GM12873 (cell line): ENCODE results near the gene PGBD2.

Experiments
- TF ChIP-seq, protein P1 (sequence below): IDR thresholded peaks from 2 replicates; pipeline ENCODE4 v1.5.1; 2012; ENCODE audit warnings: low read depth, mild to moderate bottlenecking, moderate library complexity, low read length, control low read depth; ENCODE audit not compliant: insufficient read depth; ENCODE audit errors: missing control alignments

Gene PGBD2

GRCh38 chr1:248906753-248907661 is 972 bp downstream of the PGBD2 start:
- TF ChIP-seq, protein P1, sequence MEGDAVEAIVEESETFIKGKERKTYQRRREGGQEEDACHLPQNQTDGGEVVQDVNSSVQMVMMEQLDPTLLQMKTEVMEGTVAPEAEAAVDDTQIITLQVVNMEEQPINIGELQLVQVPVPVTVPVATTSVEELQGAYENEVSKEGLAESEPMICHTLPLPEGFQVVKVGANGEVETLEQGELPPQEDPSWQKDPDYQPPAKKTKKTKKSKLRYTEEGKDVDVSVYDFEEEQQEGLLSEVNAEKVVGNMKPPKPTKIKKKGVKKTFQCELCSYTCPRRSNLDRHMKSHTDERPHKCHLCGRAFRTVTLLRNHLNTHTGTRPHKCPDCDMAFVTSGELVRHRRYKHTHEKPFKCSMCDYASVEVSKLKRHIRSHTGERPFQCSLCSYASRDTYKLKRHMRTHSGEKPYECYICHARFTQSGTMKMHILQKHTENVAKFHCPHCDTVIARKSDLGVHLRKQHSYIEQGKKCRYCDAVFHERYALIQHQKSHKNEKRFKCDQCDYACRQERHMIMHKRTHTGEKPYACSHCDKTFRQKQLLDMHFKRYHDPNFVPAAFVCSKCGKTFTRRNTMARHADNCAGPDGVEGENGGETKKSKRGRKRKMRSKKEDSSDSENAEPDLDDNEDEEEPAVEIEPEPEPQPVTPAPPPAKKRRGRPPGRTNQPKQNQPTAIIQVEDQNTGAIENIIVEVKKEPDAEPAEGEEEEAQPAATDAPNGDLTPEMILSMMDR: no peak

DNA sequence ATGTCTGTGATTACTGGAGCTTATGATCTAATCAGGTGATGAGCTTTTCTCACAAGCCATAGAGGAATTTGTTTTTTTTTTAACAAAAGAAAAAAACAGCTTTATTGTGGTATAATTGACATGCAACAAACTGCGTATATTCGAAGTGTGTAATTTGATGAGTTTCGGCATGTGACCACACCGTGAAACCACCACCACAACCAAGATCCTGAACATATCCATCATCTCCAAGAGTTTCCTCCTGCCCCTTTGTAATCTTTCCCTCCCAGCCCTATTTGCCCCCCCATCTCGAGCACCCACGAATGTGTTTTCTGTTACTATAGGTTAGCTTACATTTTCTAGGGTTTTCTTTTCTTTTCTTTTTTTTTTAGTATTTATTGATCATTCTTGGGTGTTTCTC is 4.7 kb downstream of the PGBD2 start:
- TF ChIP-seq, protein P1: no peak

GRCh38 chr1:248913933-248914332 is 7.9 kb downstream of the PGBD2 start:
- TF ChIP-seq, protein P1: no peak

- TF ChIP-seq, protein P1: no peak
Measured at GRCh38 chr1:248914796-248915381, 8.9 kb downstream of the PGBD2 start.

DNA sequence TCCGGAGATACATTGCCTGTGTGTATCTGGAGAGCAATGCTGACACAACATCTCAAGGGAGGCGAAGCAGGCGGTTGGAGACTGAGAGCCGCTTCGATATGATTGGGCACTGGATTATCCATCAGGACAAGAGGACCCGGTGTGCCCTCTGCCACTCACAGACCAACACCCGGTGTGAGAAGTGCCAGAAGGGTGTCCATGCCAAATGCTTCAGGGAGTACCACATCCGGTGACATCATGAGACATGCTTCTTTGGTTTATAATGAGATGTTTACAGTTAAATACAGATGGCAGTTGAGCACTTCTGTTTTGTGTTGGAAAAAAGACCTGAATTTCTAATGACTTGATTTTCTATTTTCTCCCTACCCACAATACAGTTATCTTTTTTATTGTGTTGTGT is 12.1 kb downstream of the PGBD2 start:
- TF ChIP-seq, protein P1: no peak

DNA sequence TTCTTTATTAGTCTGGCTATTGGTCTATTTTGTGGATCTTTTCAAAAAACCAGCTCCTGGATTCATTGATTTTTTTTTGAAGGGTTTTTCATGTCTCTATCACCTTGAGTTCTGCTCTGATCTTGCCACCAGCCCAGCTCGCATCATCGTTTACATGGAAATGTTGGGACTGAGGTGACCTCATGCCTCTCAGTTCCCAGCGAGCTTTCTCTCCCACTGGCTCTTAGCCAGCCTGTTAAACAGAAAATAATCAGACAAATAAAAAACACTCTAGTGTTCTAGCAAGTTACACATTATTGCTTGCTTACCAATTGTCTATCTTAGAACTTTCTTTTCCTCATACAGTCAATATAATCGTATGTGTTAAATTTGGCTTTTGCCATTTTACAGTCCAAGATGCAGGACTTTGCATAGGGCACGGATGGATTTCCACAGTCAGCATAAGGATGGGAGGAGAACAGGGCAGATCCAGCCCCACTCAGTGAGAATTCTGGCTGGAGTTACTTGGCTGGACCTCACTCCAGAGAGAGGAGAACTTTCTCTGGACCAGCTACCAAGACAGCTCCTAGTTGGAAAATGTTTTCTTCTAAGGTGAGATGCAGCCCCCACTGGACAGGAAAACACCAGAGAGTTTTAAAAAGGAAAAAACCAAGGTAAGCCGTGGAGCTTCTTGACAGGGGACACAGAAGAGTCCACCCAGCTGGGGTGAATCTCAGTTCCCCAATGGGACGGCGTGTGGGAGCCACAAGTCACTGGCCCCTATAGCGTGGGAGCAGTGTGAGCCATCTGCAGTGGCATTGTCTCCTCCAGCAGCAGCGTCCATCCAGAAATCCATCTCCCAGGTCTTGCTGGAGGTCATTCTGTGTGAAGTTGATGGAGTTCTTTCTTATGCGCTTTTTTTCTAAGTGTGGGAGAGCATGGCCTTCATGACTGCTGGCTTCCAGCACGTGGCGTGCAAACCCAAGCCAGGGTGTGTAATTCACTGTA is 17.6 kb downstream of the PGBD2 start:
- TF ChIP-seq, protein P1: no peak
